Measurements from ENCODE around the gene GINS3.

Gene GINS3

GRCh38 chr16:58417600-58417999, 25.3 kb downstream of the GINS3 start:
- H3K4me3 ChIP-seq (replicated peaks; ENCODE audit: low read depth, low read length) = no peak overlapping the region
- no peak for DNase-seq (ENCODE audit: extremely low read depth, low read depth)
- TF ChIP-seq, protein P1, sequence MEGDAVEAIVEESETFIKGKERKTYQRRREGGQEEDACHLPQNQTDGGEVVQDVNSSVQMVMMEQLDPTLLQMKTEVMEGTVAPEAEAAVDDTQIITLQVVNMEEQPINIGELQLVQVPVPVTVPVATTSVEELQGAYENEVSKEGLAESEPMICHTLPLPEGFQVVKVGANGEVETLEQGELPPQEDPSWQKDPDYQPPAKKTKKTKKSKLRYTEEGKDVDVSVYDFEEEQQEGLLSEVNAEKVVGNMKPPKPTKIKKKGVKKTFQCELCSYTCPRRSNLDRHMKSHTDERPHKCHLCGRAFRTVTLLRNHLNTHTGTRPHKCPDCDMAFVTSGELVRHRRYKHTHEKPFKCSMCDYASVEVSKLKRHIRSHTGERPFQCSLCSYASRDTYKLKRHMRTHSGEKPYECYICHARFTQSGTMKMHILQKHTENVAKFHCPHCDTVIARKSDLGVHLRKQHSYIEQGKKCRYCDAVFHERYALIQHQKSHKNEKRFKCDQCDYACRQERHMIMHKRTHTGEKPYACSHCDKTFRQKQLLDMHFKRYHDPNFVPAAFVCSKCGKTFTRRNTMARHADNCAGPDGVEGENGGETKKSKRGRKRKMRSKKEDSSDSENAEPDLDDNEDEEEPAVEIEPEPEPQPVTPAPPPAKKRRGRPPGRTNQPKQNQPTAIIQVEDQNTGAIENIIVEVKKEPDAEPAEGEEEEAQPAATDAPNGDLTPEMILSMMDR (IDR thresholded peaks at IDR 0.05; ENCODE audit: low read depth, low read length, missing control alignments) = no peak

- DNase-seq (ENCODE audit: extremely low read depth, low read depth) = no peak
- TF ChIP-seq, protein P1 (IDR thresholded peaks at IDR 0.05; ENCODE audit: low read depth, low read length, missing control alignments) = no peak
- no peak overlapping the region for H3K4me3 ChIP-seq (replicated peaks; ENCODE audit: low read depth, low read length)
These were observed 25.8 kb downstream of the GINS3 start for GRCh38 chr16:58418026-58418425.

DNA sequence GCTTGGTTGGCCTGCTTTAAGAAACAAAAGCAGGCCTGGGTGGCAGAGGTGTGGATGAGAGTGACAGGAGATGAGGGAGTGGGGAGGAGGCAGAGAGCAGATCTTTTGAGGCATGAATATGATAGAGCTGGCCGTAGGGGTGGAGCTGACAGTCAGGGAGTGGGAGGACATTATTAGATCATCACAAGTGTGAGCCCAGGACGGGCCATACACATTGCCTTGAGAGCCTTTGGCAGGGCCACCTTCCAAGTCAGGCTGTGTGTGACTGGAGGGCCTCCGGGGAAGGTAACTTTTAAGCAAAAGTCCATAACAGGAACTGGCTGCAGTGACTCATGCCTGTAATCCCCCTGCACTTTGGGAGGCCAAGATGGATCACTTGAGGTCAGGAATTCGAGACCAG, 26.3 kb downstream of the GINS3 start:
- H3K4me3 ChIP-seq (replicated peaks; ENCODE audit: low read depth, low read length) = no peak overlapping the region
- TF ChIP-seq, protein P1 (IDR thresholded peaks at IDR 0.05; ENCODE audit: low read depth, low read length, missing control alignments) = no peak
- DNase-seq (ENCODE audit: extremely low read depth, low read depth) = no peak

DNA sequence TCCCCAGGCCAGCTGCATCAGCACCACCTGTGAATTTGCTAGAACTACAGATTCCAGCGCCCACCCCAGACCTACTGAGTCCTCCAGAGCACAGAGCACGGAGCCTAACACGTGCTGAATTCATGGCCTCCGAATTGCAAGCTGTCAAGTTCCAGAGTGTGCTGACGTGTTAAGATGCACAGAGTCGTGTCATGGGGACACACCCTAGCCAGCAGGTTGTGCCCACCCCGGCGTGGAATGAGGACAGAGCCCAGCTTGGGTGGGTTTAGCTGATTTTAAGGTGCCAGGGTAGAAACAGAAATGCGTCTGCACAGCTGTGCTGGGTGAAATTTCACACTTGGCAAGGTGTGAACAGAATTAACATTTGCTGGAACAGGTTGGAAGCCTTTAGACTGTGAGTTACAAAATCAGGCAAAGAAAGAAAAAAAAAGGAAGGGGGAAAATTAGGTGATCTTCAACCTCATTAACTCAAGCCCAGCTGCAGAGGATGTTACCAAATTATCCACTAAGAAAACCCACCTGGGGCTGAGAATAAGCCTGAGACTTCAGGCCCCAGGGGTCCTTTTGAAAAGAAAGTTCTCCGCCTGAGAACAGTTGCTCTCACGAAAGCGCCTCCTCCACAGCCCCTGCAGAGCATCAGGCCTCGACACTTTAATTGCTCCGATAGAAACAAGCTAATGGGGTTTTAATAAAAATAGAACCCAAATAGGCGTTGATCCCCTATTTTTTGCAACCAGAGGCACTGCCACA, 27.1 kb downstream of the GINS3 start:
- TF ChIP-seq, protein P1 (IDR thresholded peaks at IDR 0.05; ENCODE audit: low read depth, low read length, missing control alignments) = no peak

GRCh38 chr16:58421059-58421458, 28.8 kb downstream of the GINS3 start:
- no peak overlapping the region for H3K4me3 ChIP-seq (replicated peaks; ENCODE audit: low read depth, low read length)
- TF ChIP-seq, protein P1 (IDR thresholded peaks at IDR 0.05; ENCODE audit: low read depth, low read length, missing control alignments) = no peak

More for the DNA sequence above, 27.1 kb downstream of the GINS3 start:
- no peak overlapping the region for H3K4me3 ChIP-seq (replicated peaks; ENCODE audit: low read depth, low read length)
- no peak for DNase-seq (ENCODE audit: extremely low read depth, low read depth)

DNA sequence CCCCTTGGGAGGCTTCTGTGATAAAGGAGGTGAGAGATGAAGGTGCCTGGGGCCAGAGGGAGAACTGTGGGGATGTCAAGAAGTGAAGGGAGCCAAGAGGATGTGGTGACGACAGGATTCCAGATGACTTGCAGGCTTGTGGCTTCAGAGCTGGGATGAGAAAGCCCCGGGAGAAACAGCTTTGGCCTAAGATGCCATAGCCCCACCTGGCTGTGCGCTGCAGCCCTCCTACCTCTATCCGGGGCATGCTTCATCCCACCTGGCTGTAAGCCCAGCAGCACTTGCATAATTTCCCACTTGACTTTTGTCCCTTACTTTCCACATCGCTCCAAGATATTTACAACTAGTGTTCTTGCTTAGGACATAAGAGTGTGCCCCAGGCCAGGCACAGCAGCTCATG, 29.3 kb downstream of the GINS3 start:
- no peak overlapping the region for H3K4me3 ChIP-seq (replicated peaks; ENCODE audit: low read depth, low read length)
- no peak for DNase-seq (ENCODE audit: extremely low read depth, low read depth)
- TF ChIP-seq, protein P1 (IDR thresholded peaks at IDR 0.05; ENCODE audit: low read depth, low read length, missing control alignments) = no peak

More at GRCh38 chr16:58421059-58421458, 28.8 kb downstream of the GINS3 start:
- DNase-seq (ENCODE audit: extremely low read depth, low read depth) = no peak

All from HFF-Myc (cell line).